RWPE1 (cell line): Measurements from ENCODE around the gene SCP2.
"Not testable (repeated sequence)": the region's sequence is repeated elsewhere in the genome, so short reads cannot be mapped to it uniquely, and the experiment has no call there.

Source experiments
- CTCF ChIA-PET: fragments of 350-600 bp; sonication (Branson Sonifier 250); formaldehyde crosslinking; extraction: SDS; loops from one replicate; lab custom pipeline; 2021; lab: Yijun Ruan, JAX
- POLR2A ChIA-PET: fragments of 400-600 bp; formaldehyde crosslinking; extraction: SDS; loops from one replicate; lab custom pipeline; 2020; ENCODE audit warnings: antibody characterized with exemption; ENCODE audit not compliant: low non-redundant PET; lab: Yijun Ruan, JAX
- DNase-seq: peaks from one replicate; pipeline ENCODE4 v3.0.0; 2012; ENCODE audit warnings: low spot score
- H3K27ac ChIP-seq: fragments of 450-650 bp; 2 replicates; pipeline ENCODE4 v1.5.1; 2017
- CTCF ChIP-seq: fragments of 450-650 bp; conservative IDR thresholded peaks from 2 replicates; pipeline ENCODE4 v1.5.1; 2017; ENCODE audit warnings: low read depth, mild to moderate bottlenecking

The SCP2 gene

GRCh38 chr1:52976183-52977035, 49.3 kb downstream of the SCP2 start:
- no peak overlapping the region for H3K27ac ChIP-seq
- DNase-seq: no peak
- CTCF ChIA-PET: no interaction called here
- no peak for TF ChIP-seq CTCF
- POLR2A ChIA-PET: no interaction called here

GRCh38 chr1:52978045-52978444, 51.0 kb downstream of the SCP2 start:
- CTCF ChIA-PET: interaction anchor here (0.7 kb wide), 2 partner anchors 11 to 937 kb away, joined by 3 to 4 read pairs; no protein-coding TSS in a partner anchor
- no peak overlapping the region for H3K27ac ChIP-seq

GRCh38 chr1:52992733-52993132, 65.7 kb downstream of the SCP2 start:
- DNase-seq, POLR2A ChIA-PET, H3K27ac ChIP-seq, CTCF ChIA-PET: not testable (repeated sequence)

More at GRCh38 chr1:52978045-52978444, 51.0 kb downstream of the SCP2 start:
- no peak for DNase-seq
- POLR2A ChIA-PET: no interaction called here
- TF ChIP-seq CTCF: no peak

GRCh38 chr1:52994656-52995055, 67.6 kb downstream of the SCP2 start:
- ChIA-PET CTCF (no interaction called here), POLR2A (no interaction called here)
- no peak for TF ChIP-seq CTCF
- H3K27ac ChIP-seq: no peak overlapping the region
- DNase-seq: no peak

GRCh38 chr1:52996653-52997052, 69.6 kb downstream of the SCP2 start:
- H3K27ac ChIP-seq: no peak overlapping the region
- ChIA-PET CTCF (interaction anchor here (0.7 kb wide), 1 partner anchor 10 kb away, joined by 3 read pairs; no protein-coding TSS in a partner anchor), POLR2A (no interaction called here)
- TF ChIP-seq CTCF: no peak
- DNase-seq: no peak

- DNase-seq: no peak
- TF ChIP-seq CTCF: no peak
- ChIA-PET CTCF (no interaction called here), POLR2A (no interaction called here)
- H3K27ac ChIP-seq: no peak overlapping the region
Measured at GRCh38 chr1:53001128-53001527, 74.1 kb downstream of the SCP2 start.

GRCh38 chr1:53006612-53007011, 79.5 kb downstream of the SCP2 start:
- DNase-seq, POLR2A ChIA-PET, H3K27ac ChIP-seq, CTCF ChIA-PET: not testable (repeated sequence)

- DNase-seq, H3K27ac ChIP-seq, POLR2A ChIA-PET: not testable (repeated sequence)
- CTCF ChIA-PET: interaction anchor here (0.6 kb wide), 1 partner anchor 420 kb away, joined by 3 read pairs; no protein-coding TSS in a partner anchor
Measured at GRCh38 chr1:53010247-53010646, 83.2 kb downstream of the SCP2 start.
